ENCODE measurements around the gene ANAPC15. TPM values are rescaled to one million over a fixed set of nuclear protein-coding genes. Genes with fewer than 3 reads are reported as not detected.
A peak's percentile ranks its signal among the peaks of the same experiment; 100 is the strongest.

ANAPC15 gene
- total RNA-seq, 2 experiments from 2014 or later = 48.8 to 52.5 TPM

DNA sequence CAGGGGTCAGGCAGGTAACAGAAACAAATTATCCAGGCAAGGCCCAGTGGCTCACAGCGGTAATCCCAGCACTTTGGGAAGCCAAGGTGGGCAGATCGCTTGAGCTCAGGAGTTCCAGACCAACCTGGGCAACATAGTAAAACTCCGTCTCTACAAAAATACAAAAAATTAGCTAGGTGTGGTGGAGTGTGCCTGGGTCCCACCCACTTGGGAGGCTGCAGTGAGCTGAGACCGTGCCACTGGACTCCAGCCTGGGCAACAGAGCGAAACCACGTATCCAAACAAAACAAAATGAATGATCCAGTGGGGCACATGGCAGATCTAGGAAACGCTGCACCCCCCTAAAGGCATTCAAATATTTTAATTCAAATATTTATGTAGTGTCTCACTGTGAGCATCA is 42.0 kb downstream of the ANAPC15 start:
- Mint-ChIP-seq H3K27ac (no peak overlapping the region), H3K4me1 (ENCODE audit: low read depth) (peaks cover 33% of the 10 kb centered on the region), H3K4me3 (no peak overlapping the region), H3K9me3 (no peaks in the 10 kb centered on the region), H3K27me3 (no peaks in the 10 kb centered on the region), H3K36me3 (ENCODE audit: low read depth) (peaks cover 29% of the 10 kb centered on the region)
- H3K4me1 ChIP-seq (ENCODE audit: insufficient read depth, low read length) = peaks cover 18% of the 10 kb centered on the region
- no peaks in the 10 kb centered on the region for H3K27me3 ChIP-seq (ENCODE audit: control insufficient read depth in 1 of 2, insufficient read depth in 2 of 2, low read length in 2 of 2)
- intact Hi-C loops (cut with DNase I, micrococcal nuclease) = no loop called here
- no peak overlapping the region for H3K4me3 ChIP-seq (ENCODE audit: low read length)
- no peak for ATAC-seq (ENCODE audit: poor library complexity)
- no peak for DNase-seq
- peaks cover 14% of the 10 kb centered on the region for H3K36me3 ChIP-seq (ENCODE audit: insufficient read depth, low read length)
- TF ChIP-seq, protein P1, sequence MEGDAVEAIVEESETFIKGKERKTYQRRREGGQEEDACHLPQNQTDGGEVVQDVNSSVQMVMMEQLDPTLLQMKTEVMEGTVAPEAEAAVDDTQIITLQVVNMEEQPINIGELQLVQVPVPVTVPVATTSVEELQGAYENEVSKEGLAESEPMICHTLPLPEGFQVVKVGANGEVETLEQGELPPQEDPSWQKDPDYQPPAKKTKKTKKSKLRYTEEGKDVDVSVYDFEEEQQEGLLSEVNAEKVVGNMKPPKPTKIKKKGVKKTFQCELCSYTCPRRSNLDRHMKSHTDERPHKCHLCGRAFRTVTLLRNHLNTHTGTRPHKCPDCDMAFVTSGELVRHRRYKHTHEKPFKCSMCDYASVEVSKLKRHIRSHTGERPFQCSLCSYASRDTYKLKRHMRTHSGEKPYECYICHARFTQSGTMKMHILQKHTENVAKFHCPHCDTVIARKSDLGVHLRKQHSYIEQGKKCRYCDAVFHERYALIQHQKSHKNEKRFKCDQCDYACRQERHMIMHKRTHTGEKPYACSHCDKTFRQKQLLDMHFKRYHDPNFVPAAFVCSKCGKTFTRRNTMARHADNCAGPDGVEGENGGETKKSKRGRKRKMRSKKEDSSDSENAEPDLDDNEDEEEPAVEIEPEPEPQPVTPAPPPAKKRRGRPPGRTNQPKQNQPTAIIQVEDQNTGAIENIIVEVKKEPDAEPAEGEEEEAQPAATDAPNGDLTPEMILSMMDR (IDR thresholded peaks at IDR 0.05) = no peak
- POLR2A ChIA-PET = no interaction called here
- no peak overlapping the region for H3K27ac ChIP-seq (ENCODE audit: low read depth in 1 of 2, low read length in 2 of 2)
- CTCF ChIA-PET = no interaction called here
- H3K9me3 ChIP-seq (ENCODE audit: control insufficient read depth in 1 of 2, insufficient read depth in 1 of 2, low read length in 2 of 2) = no peaks in the 10 kb centered on the region

DNA sequence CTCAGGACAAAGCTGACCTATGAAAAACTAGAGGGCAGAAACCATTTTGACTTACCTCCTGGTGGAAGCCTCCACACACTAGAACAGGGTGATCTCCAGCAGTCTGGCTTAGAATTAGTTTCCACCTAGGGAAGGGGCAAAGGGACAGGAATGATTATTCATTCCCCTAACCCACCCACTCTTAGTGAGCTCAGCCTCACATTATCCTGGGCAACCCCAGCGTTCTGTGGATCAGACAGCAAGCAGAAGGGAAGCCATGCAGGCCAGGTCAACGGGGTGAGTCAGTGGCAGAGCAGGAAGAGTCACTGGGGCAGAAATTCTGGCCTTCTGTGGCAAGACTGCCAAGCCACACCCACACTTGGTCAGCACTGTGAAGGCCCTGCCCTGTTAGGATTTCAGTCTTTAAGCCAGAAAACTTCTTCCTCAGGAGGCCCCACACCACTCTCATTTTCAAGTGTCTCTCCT is 42.7 kb downstream of the ANAPC15 start:
- ATAC-seq (ENCODE audit: poor library complexity) = no peak
- peaks cover 28% of the 10 kb centered on the region for H3K4me1 Mint-ChIP-seq (ENCODE audit: low read depth)
- no peak overlapping the region for H3K27ac Mint-ChIP-seq

DNA sequence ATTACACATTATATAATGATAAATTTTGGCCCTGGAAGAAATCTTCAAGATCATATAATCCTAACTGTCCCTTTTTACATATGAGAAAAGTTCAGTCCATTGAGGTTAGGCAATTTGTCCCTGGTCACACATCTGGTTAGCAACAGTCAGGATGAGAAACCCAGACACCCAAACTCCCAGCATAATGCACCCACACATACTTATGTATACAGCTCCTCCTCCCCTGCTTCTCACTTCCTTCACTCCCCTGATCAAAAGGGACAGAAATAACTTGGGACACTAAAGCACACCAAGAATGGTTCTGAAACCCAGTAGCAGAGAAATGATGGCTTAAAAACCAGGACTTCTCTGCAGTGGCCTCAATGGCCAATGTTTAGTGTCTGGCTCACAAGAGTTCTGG is 43.3 kb downstream of the ANAPC15 start:
- ChIA-PET POLR2A (no interaction called here), CTCF (interaction anchor here (1.6 kb wide), 1 partner anchor 44 kb away, joined by 4 read pairs; no protein-coding TSS in a partner anchor)
- Histone ChIP-seq H3K4me3 (ENCODE audit: low read length) (no peak overlapping the region), H3K9me3 (ENCODE audit: control insufficient read depth in 1 of 2, insufficient read depth in 1 of 2, low read length in 2 of 2) (no peaks in the 10 kb centered on the region), H3K4me1 (ENCODE audit: insufficient read depth, low read length) (peaks cover 14% of the 10 kb centered on the region), H3K27ac (ENCODE audit: low read depth in 1 of 2, low read length in 2 of 2) (no peak overlapping the region), H3K36me3 (ENCODE audit: insufficient read depth, low read length) (peaks cover 14% of the 10 kb centered on the region), H3K27me3 (ENCODE audit: control insufficient read depth in 1 of 2, insufficient read depth in 2 of 2, low read length in 2 of 2) (no peaks in the 10 kb centered on the region)
- peak overlapping the region; percentile 43 for H3K27ac Mint-ChIP-seq
- H3K9me3 Mint-ChIP-seq = no peaks in the 10 kb centered on the region
- TF ChIP-seq, protein P1 (IDR thresholded peaks at IDR 0.05) = no peak
- DNase-seq = peak in 1 of 14 experiments; percentile 21
- H3K27me3 Mint-ChIP-seq = no peaks in the 10 kb centered on the region
- H3K4me1 Mint-ChIP-seq (ENCODE audit: low read depth) = peaks cover 28% of the 10 kb centered on the region
- ATAC-seq (ENCODE audit: poor library complexity) = no peak
- H3K4me3 Mint-ChIP-seq = no peak overlapping the region
- peaks cover 29% of the 10 kb centered on the region for H3K36me3 Mint-ChIP-seq (ENCODE audit: low read depth)
- intact Hi-C loops (cut with DNase I, micrococcal nuclease) = no loop called here

More for the DNA sequence above, 42.7 kb downstream of the ANAPC15 start:
- no peak overlapping the region for H3K4me3 Mint-ChIP-seq
- no peaks in the 10 kb centered on the region for H3K27me3 ChIP-seq (ENCODE audit: control insufficient read depth in 1 of 2, insufficient read depth in 2 of 2, low read length in 2 of 2)
- H3K4me1 ChIP-seq (ENCODE audit: insufficient read depth, low read length) = peaks cover 14% of the 10 kb centered on the region
- peaks cover 14% of the 10 kb centered on the region for H3K36me3 ChIP-seq (ENCODE audit: insufficient read depth, low read length)
- no peaks in the 10 kb centered on the region for H3K9me3 Mint-ChIP-seq
- DNase-seq = peak in 3 of 14 experiments; percentile 11 to 76 (median 65)
- H3K36me3 Mint-ChIP-seq (ENCODE audit: low read depth) = peaks cover 29% of the 10 kb centered on the region
- CTCF ChIA-PET = interaction anchor here (1.6 kb wide), 1 partner anchor 44 kb away, joined by 4 read pairs; no protein-coding TSS in a partner anchor
- H3K9me3 ChIP-seq (ENCODE audit: control insufficient read depth in 1 of 2, insufficient read depth in 1 of 2, low read length in 2 of 2) = no peaks in the 10 kb centered on the region
- H3K27ac ChIP-seq (ENCODE audit: low read depth in 1 of 2, low read length in 2 of 2) = no peak overlapping the region
- no peaks in the 10 kb centered on the region for H3K27me3 Mint-ChIP-seq
- POLR2A ChIA-PET = no interaction called here
- TF ChIP-seq, protein P1 (IDR thresholded peaks at IDR 0.05) = no peak
- intact Hi-C loops (cut with DNase I, micrococcal nuclease) = no loop called here
- no peak overlapping the region for H3K4me3 ChIP-seq (ENCODE audit: low read length)

Measured in CD4-positive, alpha-beta T cell (primary cell).